ENCODE results near the gene CROCC2.
A peak's percentile ranks its signal among the peaks of the same experiment; 100 is the strongest.

The CROCC2 gene

GRCh38 chr2:240997141-240997855 is 91.2 kb downstream of the CROCC2 start:
- Mint-ChIP-seq H3K36me3 (ENCODE audit: low read depth) (no peaks in the 10 kb centered on the region), H3K27ac (no peak overlapping the region), H3K4me1 (peaks cover 9% of the 10 kb centered on the region), H3K9me3 (no peaks in the 10 kb centered on the region), H3K4me3 (peak overlapping the region; percentile 58), H3K27me3 (peaks cover 17% of the 10 kb centered on the region)
- ATAC-seq (no peak), DNase-seq (no peak)

GRCh38 chr2:240997856-240998705 is 91.9 kb downstream of the CROCC2 start, which contains the start of gene SNED1:
TSS of gene SNED1 (plus strand) at chr2:240998618. CDS start at chr2:240998838, 220 bp downstream.
- Mint-ChIP-seq H3K36me3 (ENCODE audit: low read depth) (no peaks in the 10 kb centered on the region), H3K4me1 (peaks cover 9% of the 10 kb centered on the region), H3K4me3 (peak within 1 kb of the TSS; percentile 58), H3K27ac (no peak within 1 kb of the TSS), H3K9me3 (no peaks in the 10 kb centered on the region), H3K27me3 (peaks cover 17% of the 10 kb centered on the region)
- DNase-seq, result peak; percentile 63
- ATAC-seq, result peak; percentile 27

- Mint-ChIP-seq H3K4me3 (no peak overlapping the region), H3K27me3 (peaks cover 17% of the 10 kb centered on the region), H3K4me1 (peaks cover 9% of the 10 kb centered on the region), H3K36me3 (ENCODE audit: low read depth) (no peaks in the 10 kb centered on the region), H3K27ac (no peak overlapping the region), H3K9me3 (no peaks in the 10 kb centered on the region)
- DNase-seq (no peak), ATAC-seq (peak; percentile 12)
Observed at GRCh38 chr2:240998706-240998994, 92.5 kb downstream of the CROCC2 start.

- Mint-ChIP-seq H3K4me1 (peaks cover 9% of the 10 kb centered on the region), H3K4me3 (peak overlapping the region; percentile 3), H3K36me3 (ENCODE audit: low read depth) (no peaks in the 10 kb centered on the region), H3K27ac (no peak overlapping the region), H3K9me3 (no peaks in the 10 kb centered on the region), H3K27me3 (peaks cover 17% of the 10 kb centered on the region)
- ATAC-seq, result no peak
- no peak for DNase-seq
Observed at GRCh38 chr2:240998995-240999791, 93.1 kb downstream of the CROCC2 start.

GRCh38 chr2:240999873-241000541 is 93.9 kb downstream of the CROCC2 start:
- no peaks in the 10 kb centered on the region for H3K36me3 Mint-ChIP-seq (ENCODE audit: low read depth)
- ATAC-seq (no peak), DNase-seq (no peak)
- peaks cover 17% of the 10 kb centered on the region for H3K27me3 Mint-ChIP-seq
- peaks cover 9% of the 10 kb centered on the region for H3K4me1 Mint-ChIP-seq
- H3K27ac Mint-ChIP-seq, result no peak overlapping the region
- H3K9me3 Mint-ChIP-seq, result no peaks in the 10 kb centered on the region
- H3K4me3 Mint-ChIP-seq, result peak overlapping the region; percentile 3

- DNase-seq (no peak), ATAC-seq (no peak)
- Mint-ChIP-seq H3K27me3 (peaks cover 17% of the 10 kb centered on the region), H3K9me3 (peaks cover 7% of the 10 kb centered on the region), H3K4me1 (peaks cover 9% of the 10 kb centered on the region), H3K4me3 (no peak overlapping the region), H3K27ac (no peak overlapping the region), H3K36me3 (ENCODE audit: low read depth) (peaks cover 5% of the 10 kb centered on the region)
Observed at GRCh38 chr2:241000831-241001321, 94.7 kb downstream of the CROCC2 start.

- Mint-ChIP-seq H3K27me3 (peaks cover 17% of the 10 kb centered on the region), H3K4me3 (no peak overlapping the region)
Observed at GRCh38 chr2:241001413-241002274, 95.5 kb downstream of the CROCC2 start.

GRCh38 chr2:241002275-241003046 is 96.3 kb downstream of the CROCC2 start:
- Mint-ChIP-seq H3K36me3 (ENCODE audit: low read depth) (peaks cover 5% of the 10 kb centered on the region), H3K9me3 (peaks cover 11% of the 10 kb centered on the region), H3K27me3 (peaks cover 15% of the 10 kb centered on the region), H3K4me3 (no peak overlapping the region), H3K4me1 (peaks cover 17% of the 10 kb centered on the region), H3K27ac (no peak overlapping the region)
- ATAC-seq, result no peak
- DNase-seq, result no peak

More at GRCh38 chr2:241001413-241002274, 95.5 kb downstream of the CROCC2 start:
- peaks cover 16% of the 10 kb centered on the region for H3K4me1 Mint-ChIP-seq
- peaks cover 5% of the 10 kb centered on the region for H3K36me3 Mint-ChIP-seq (ENCODE audit: low read depth)
- no peak overlapping the region for H3K27ac Mint-ChIP-seq
- ATAC-seq, result peak; percentile 17
- peaks cover 11% of the 10 kb centered on the region for H3K9me3 Mint-ChIP-seq
- DNase-seq, result no peak

- DNase-seq (no peak), ATAC-seq (no peak)
- peaks cover 17% of the 10 kb centered on the region for H3K4me1 Mint-ChIP-seq
- peaks cover 11% of the 10 kb centered on the region for H3K9me3 Mint-ChIP-seq
- H3K27ac Mint-ChIP-seq, result no peak overlapping the region
- peaks cover 5% of the 10 kb centered on the region for H3K36me3 Mint-ChIP-seq (ENCODE audit: low read depth)
- H3K27me3 Mint-ChIP-seq, result peaks cover 13% of the 10 kb centered on the region
- no peak overlapping the region for H3K4me3 Mint-ChIP-seq
Observed at GRCh38 chr2:241003047-241003360, 96.9 kb downstream of the CROCC2 start.

- Mint-ChIP-seq H3K27ac (no peak overlapping the region), H3K4me1 (peaks cover 17% of the 10 kb centered on the region), H3K9me3 (peaks cover 11% of the 10 kb centered on the region), H3K27me3 (peaks cover 13% of the 10 kb centered on the region), H3K36me3 (ENCODE audit: low read depth) (peaks cover 5% of the 10 kb centered on the region), H3K4me3 (no peak overlapping the region)
- DNase-seq, result no peak
- ATAC-seq, result no peak
Observed at GRCh38 chr2:241003369-241003768, 97.2 kb downstream of the CROCC2 start.

- DNase-seq (no peak), ATAC-seq (no peak)
- Mint-ChIP-seq H3K9me3 (peaks cover 11% of the 10 kb centered on the region), H3K36me3 (ENCODE audit: low read depth) (peaks cover 5% of the 10 kb centered on the region), H3K4me1 (peaks cover 22% of the 10 kb centered on the region), H3K4me3 (no peak overlapping the region), H3K27me3 (peaks cover 13% of the 10 kb centered on the region), H3K27ac (no peak overlapping the region)
Observed at GRCh38 chr2:241003830-241004564, 97.9 kb downstream of the CROCC2 start.

- H3K36me3 Mint-ChIP-seq (ENCODE audit: low read depth), result peaks cover 5% of the 10 kb centered on the region
- H3K9me3 Mint-ChIP-seq, result peaks cover 11% of the 10 kb centered on the region
- ATAC-seq, result no peak
- H3K27me3 Mint-ChIP-seq, result peaks cover 2% of the 10 kb centered on the region
- no peak overlapping the region for H3K4me3 Mint-ChIP-seq
- DNase-seq, result no peak
- no peak overlapping the region for H3K27ac Mint-ChIP-seq
- peaks cover 34% of the 10 kb centered on the region for H3K4me1 Mint-ChIP-seq
Observed at GRCh38 chr2:241005569-241005968, 99.4 kb downstream of the CROCC2 start.
